GM12864 (cell line): Measurements from ENCODE around the gene MYL10.

Experiments used
- DNase-seq: peaks from one replicate; pipeline ENCODE4 v3.0.0-alpha.2; 2011; ENCODE audit warnings: low read depth
- H3K4me3 ChIP-seq: 2 replicates; pipeline ENCODE4 v1.5.1; 2011; ENCODE audit warnings: mild to moderate bottlenecking, low read depth, low read length, control low read depth
- TF ChIP-seq, protein P1 (sequence below): IDR thresholded peaks from 2 replicates; pipeline ENCODE4 v1.5.1; 2011; ENCODE audit warnings: low read depth, mild to moderate bottlenecking, moderate library complexity, low read length, control low read depth, inconsistent platforms; ENCODE audit errors: missing control alignments

The MYL10 gene

DNA sequence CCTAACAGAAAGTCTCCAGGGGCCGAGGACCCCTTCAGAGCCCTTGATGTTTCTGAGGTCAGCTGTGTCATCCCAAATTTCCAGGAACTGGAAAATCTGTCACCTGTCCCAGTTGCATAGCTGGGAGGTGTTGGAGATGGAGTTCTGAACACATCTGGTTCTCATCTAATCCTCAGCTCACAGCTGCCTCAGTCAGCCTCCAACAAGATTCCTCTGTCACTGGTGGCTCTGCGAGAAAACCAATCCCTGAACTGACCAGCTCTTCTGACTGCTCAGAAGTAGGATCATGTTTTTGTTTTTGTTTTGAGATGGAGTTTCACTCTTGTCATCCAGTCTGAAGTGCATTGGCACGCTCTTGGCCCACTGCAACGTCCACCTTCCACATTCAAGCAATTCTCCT is 37.6 kb upstream of the MYL10 start:
- TF ChIP-seq, protein P1, sequence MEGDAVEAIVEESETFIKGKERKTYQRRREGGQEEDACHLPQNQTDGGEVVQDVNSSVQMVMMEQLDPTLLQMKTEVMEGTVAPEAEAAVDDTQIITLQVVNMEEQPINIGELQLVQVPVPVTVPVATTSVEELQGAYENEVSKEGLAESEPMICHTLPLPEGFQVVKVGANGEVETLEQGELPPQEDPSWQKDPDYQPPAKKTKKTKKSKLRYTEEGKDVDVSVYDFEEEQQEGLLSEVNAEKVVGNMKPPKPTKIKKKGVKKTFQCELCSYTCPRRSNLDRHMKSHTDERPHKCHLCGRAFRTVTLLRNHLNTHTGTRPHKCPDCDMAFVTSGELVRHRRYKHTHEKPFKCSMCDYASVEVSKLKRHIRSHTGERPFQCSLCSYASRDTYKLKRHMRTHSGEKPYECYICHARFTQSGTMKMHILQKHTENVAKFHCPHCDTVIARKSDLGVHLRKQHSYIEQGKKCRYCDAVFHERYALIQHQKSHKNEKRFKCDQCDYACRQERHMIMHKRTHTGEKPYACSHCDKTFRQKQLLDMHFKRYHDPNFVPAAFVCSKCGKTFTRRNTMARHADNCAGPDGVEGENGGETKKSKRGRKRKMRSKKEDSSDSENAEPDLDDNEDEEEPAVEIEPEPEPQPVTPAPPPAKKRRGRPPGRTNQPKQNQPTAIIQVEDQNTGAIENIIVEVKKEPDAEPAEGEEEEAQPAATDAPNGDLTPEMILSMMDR = no peak
- DNase-seq = no peak
- H3K4me3 ChIP-seq = no peak overlapping the region

DNA sequence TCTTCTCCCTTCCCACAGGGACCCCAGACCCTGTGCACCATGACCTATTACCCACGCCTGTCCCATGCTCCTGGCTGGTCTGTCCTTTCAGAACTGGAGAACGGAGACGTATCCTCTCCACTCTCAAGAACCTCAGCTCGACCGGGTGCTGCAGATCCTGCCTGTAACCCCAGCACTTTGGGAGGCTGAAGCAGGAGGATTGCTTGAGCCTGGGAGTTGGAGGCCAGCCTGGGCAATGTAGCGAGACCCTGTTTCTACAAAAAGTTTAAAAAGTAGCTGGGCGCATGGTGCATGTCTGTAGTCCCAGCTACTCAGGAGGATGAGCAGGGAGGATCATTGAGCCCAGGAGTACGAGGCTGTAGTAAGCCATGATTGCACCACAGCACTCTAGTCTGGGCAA is 37.2 kb upstream of the MYL10 start:
- TF ChIP-seq, protein P1 = no peak
- no peak for DNase-seq
- H3K4me3 ChIP-seq = no peak overlapping the region

- TF ChIP-seq, protein P1 = no peak
- no peak for DNase-seq
- no peak overlapping the region for H3K4me3 ChIP-seq
Observed at GRCh38 chr7:101664893-101665471, 35.9 kb upstream of the MYL10 start.

DNA sequence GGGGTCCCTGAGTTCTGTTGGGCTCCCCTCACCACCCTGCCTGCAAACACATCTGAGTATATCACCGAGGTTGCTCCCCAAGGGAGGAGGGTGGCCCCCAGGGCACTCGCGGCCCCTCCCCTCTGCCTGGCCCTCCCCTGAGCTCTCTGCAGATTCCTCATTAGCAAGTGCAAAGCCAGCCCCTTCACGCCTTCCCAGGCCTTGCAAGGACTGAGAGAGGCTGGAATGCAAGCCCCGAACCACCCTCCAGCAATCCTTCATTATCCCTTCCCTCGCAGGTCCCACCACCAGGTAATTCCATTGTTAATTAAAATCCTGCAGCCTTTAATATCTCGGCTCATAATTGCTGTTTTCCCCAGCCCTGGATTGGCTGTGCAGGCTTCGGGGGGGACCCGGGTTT is 35.3 kb upstream of the MYL10 start:
- TF ChIP-seq, protein P1 = no peak
- no peak for DNase-seq
- no peak overlapping the region for H3K4me3 ChIP-seq

- no peak for DNase-seq
- no peak overlapping the region for H3K4me3 ChIP-seq
- TF ChIP-seq, protein P1 = no peak
Observed at GRCh38 chr7:101663747-101664146, 34.7 kb upstream of the MYL10 start.

GRCh38 chr7:101662447-101662998 is 33.4 kb upstream of the MYL10 start:
- no peak for DNase-seq
- no peak overlapping the region for H3K4me3 ChIP-seq
- TF ChIP-seq, protein P1 = no peak

DNA sequence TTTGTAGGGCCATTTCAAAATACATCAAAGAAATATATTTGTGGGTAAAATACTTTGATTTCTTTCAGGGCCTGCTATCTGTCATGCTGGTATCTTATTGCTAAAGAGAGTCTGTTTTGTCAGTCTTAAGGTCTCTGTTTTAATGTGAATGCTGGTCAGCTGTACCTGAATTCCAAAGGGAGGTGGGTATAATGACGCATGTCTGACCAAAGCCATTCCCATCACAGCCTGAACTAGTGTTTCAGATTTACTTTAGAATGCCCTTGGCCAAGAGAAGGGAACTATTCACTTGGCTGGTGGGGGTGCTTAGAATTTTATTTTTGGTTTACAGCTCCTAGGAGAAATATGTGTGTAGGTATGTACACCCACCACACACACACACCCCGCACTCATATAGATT is 30.6 kb upstream of the MYL10 start:
- no peak for DNase-seq
- no peak overlapping the region for H3K4me3 ChIP-seq
- TF ChIP-seq, protein P1 = no peak
